Adrenal gland (tissue), 12 donors: ENCODE results near the gene THSD4. TPM values are rescaled to one million over a fixed set of nuclear protein-coding genes. Genes with fewer than 3 reads are reported as not detected.

Experiments used
- DNase-seq, 7 donors: peaks; one replicate each; pipeline ENCODE4 v3.0.0-alpha.2; 2019 to 2020
- H3K27ac ChIP-seq, 5 donors: fragments of 200-600 bp; sonication (generic) in 4 of 5; 1 replicate in 3 of 5; 2 replicates in 2 of 5; pipeline versions ENCODE4 v1.5.1 to v1.8.0; 2016 to 2020; ENCODE audit warnings: mild to moderate bottlenecking in 1 of 5
- H3K27me3 ChIP-seq: fragments of 200-600 bp; 2 replicates; pipeline ENCODE4 v1.8.0; 2021
- H3K36me3 ChIP-seq, 2 donors: fragments of 200-600 bp; replicated peaks in 1 of 2; 1 replicate in 1 of 2; 2 replicates in 1 of 2; pipeline versions ENCODE4 v1.5.1 to v1.8.0; 2018 to 2022
- H3K4me1 ChIP-seq, 2 donors: fragments of 200-600 bp; replicated peaks in 1 of 2; 1 replicate in 1 of 2; 2 replicates in 1 of 2; pipeline versions ENCODE4 v1.5.1 to v1.8.0; 2018 to 2021
- H3K4me3 ChIP-seq, 4 donors: fragments of 200-600 bp; sonication (generic) in 3 of 4; one replicate each; pipeline ENCODE4 v1.5.1; 2016 to 2018
- H3K9me3 ChIP-seq, 3 donors: fragments of 200-600 bp; sonication (generic) in 1 of 3; replicated peaks in 1 of 3; 1 replicate in 2 of 3; 2 replicates in 1 of 3; pipeline versions ENCODE4 v1.5.1 to v1.8.0; 2016 to 2021
- CTCF ChIP-seq, 6 experiments: fragments of 450-650 bp in 4 of 6; fragments of 200-600 bp in 2 of 6; sonication (generic) in 1 of 6; IDR thresholded peaks; 1 replicate in 5 of 6; 2 replicates in 1 of 6; pipeline versions ENCODE4 v1.5.1 to v1.8.0; 2016 to 2021; ENCODE audit warnings: antibody characterized with exemption in 6 of 6, mild to moderate bottlenecking in 2 of 6, moderate library complexity in 1 of 6
- POLR2A ChIP-seq, 2 donors: fragments of 450-650 bp; IDR thresholded peaks; one replicate each; pipeline ENCODE4 v1.6.1; 2017; ENCODE audit warnings: antibody characterized with exemption in 2 of 2, mild to moderate bottlenecking in 2 of 2, moderate library complexity in 1 of 2
- WGBS, 4 donors: extraction: QIAGEN DNeasy Blood & Tissue Kit in 2 of 4; methylation state at CpG; one replicate each; pipeline versions ENCODE4 v1.1.5 to v1.1.7; 2013 to 2017; 5-methylcytosine and 5-hydroxymethylcytosine counted together
- intact Hi-C, 2 donors: fragments of 100-400 bp; cut with DNase I; formaldehyde crosslinking; loops; one replicate each; pipeline versions ENCODE4 v1.14.1 to v1.15.0; 2022 to 2023
- polyA plus RNA-seq, 3 donors: library from polyadenylated mRNA; stranded (reverse); fragments of 200-250 nt in 2 of 3; fragments of 350-450 nt in 1 of 3; fragmentation: Illumina TruSeq in 1 of 3; extraction: RNeasy Lipid Tissue Mini Kit (QIAGEN cat#74804) in 1 of 3; gene quantifications; one replicate each; pipeline ENCODE4 v1.2.3, GENCODE V29; 2013 to 2014
- total RNA-seq, 9 donors: library from RNA; depleted of rRNA in 4 of 9; stranded (reverse); fragments of >200 nt in 4 of 9; fragments of 120-200 nt in 1 of 9; fragmentation: NEBNext Ultra II Directional in 1 of 9; extraction: Animal tissue kit (Norgen Biotek cat#: 25700) in 1 of 9; gene quantifications; one replicate each; pipeline versions ENCODE4 v1.1.0 to v1.2.4, GENCODE V29; 2013 to 2023
- donor health status: healthy with polysubstance abuse.
- donor health status: Bipolar disorder and iron deficiency.
- donor health status: DM: yes; HTN: yes; CAD: no.
- donor health status: DM: no; HTN: no; CAD: no.
- donor health status: DM: no; HTN: no; CAD: no.
- donor health status: DM: yes; HTN: yes; CAD: no.

THSD4 gene
- total and polyA plus RNA-seq, 12 donors: 5.3 to 53.2 (median 23.2) TPM

GRCh38 chr15:71547011-71547410, 431.7 kb downstream of the THSD4 start:
- DNase-seq: peak in 6 of 7 donors; percentile 18 to 55 (median 33)
- 24 to 44% (median 28%) methylated on average over 12 of the region's 12 CpGs for WGBS, 4 donors
- H3K4me1 ChIP-seq: peaks cover 4 to 6% of the 10 kb centered on the region in 2 donors
- no peaks in the 10 kb centered on the region for H3K27me3 ChIP-seq
- H3K36me3 ChIP-seq: no peaks in the 10 kb centered on the region
- peak overlapping the region in 1 of 4 donors; percentile 13 for H3K4me3 ChIP-seq
- no peak for TF ChIP-seq CTCF (IDR thresholded peaks at IDR 0.05)
- intact Hi-C loops: no loop called here
- H3K9me3 ChIP-seq: no peaks in the 10 kb centered on the region
- H3K27ac ChIP-seq: no peak overlapping the region

- no peak overlapping the region for H3K27ac ChIP-seq
- intact Hi-C loops: no loop called here
- TF ChIP-seq CTCF (IDR thresholded peaks at IDR 0.05) (no peak), POLR2A (IDR thresholded peaks at IDR 0.05) (no peak)
- no peak overlapping the region for H3K4me3 ChIP-seq
- no peaks in the 10 kb centered on the region for H3K27me3 ChIP-seq
- H3K4me1 ChIP-seq: peaks cover 4 to 6% of the 10 kb centered on the region in 2 donors
- no peaks in the 10 kb centered on the region for H3K9me3 ChIP-seq
- DNase-seq: no peak
- H3K36me3 ChIP-seq: no peaks in the 10 kb centered on the region
- WGBS, 4 donors: 51 to 82% (median 66%) methylated on average over 4 of the region's 4 CpGs
These were observed 433.1 kb downstream of the THSD4 start for GRCh38 chr15:71548401-71548807.

- 44 to 68% (median 57%) methylated on average over 5 of the region's 5 CpGs for WGBS, 4 donors
- Histone ChIP-seq H3K9me3 (no peaks in the 10 kb centered on the region), H3K27me3 (no peaks in the 10 kb centered on the region), H3K36me3 (no peaks in the 10 kb centered on the region), H3K4me1 (peaks cover 4 to 6% of the 10 kb centered on the region in 2 donors), H3K27ac (no peak overlapping the region), H3K4me3 (no peak overlapping the region)
- TF ChIP-seq CTCF (IDR thresholded peaks at IDR 0.05) (no peak), POLR2A (IDR thresholded peaks at IDR 0.05) (no peak)
- intact Hi-C loops: no loop called here
- DNase-seq: no peak
These were observed 433.8 kb downstream of the THSD4 start for GRCh38 chr15:71549091-71549490.

GRCh38 chr15:71549697-71550096, 434.4 kb downstream of the THSD4 start:
- Histone ChIP-seq H3K9me3 (no peaks in the 10 kb centered on the region), H3K36me3 (no peaks in the 10 kb centered on the region), H3K4me3 (no peak overlapping the region), H3K27ac (no peak overlapping the region), H3K4me1 (peaks cover 4 to 6% of the 10 kb centered on the region in 2 donors), H3K27me3 (no peaks in the 10 kb centered on the region)
- WGBS, 4 donors: 71 to 80% (median 74%) methylated on average over 5 of the region's 5 CpGs
- intact Hi-C loops: no loop called here
- no peak for TF ChIP-seq CTCF (IDR thresholded peaks at IDR 0.05)
- TF ChIP-seq POLR2A (IDR thresholded peaks at IDR 0.05): no peak
- DNase-seq: peak in 3 of 7 donors; percentile 23 to 34 (median 29)
